AG08395 (cell line): ENCODE data around the gene ENTPD1.
A peak's percentile ranks its signal among the peaks of the same experiment; 100 is the strongest.
"Not testable (repeated sequence)": the region's sequence is repeated elsewhere in the genome, so short reads cannot be mapped to it uniquely, and the experiment has no call there.

Experiments
- DNase-seq: peaks from one replicate; pipeline ENCODE4 v3.0.0; 2012; ENCODE audit warnings: mixed read lengths, low spot score

The ENTPD1 gene

DNA sequence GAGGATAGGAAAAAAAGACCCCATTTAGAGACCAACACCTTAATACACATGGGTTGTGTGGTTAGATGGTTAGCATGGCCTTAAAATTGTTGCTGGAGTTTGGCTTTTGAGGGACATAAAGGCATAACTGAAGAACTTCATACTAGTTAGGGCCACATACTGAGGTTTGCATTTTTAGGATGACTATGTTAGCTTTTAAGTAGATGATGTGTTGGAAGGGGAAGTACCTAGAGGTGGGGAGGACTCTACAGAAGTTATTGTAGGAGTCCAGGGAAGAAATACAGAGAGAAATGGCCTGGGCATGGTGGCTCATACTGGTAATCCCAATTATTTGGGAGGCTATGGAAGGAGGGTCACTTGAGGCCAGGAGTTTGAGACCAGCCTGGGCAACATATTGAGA lies 40.5 kb downstream of the ENTPD1 start:
- no peak for DNase-seq

- DNase-seq: no peak
These were observed 42.3 kb downstream of the ENTPD1 start for GRCh38 chr10:95798096-95798855.

DNA sequence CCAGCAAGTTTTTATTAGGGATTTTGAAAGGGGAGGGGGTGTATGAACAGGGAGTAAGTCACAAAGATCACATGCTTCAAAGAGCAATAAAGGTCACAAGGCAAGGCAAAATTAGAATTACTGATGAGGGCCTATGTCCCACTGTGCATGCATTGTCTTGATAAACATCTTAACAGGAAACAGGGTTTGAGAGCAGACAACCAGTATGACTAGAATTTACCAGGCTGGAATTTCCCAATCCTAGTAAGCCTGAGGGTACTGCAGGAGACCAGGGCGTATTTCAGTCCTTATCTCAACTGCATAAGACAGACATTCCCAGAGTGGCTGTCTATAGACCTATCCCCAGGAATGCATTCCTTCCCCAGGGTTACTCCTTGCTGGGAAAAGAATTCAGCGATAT lies 44.3 kb downstream of the ENTPD1 start:
- DNase-seq: not testable (repeated sequence)

GRCh38 chr10:95806687-95807380 lies 50.9 kb downstream of the ENTPD1 start:
- DNase-seq: not testable (repeated sequence)

DNA sequence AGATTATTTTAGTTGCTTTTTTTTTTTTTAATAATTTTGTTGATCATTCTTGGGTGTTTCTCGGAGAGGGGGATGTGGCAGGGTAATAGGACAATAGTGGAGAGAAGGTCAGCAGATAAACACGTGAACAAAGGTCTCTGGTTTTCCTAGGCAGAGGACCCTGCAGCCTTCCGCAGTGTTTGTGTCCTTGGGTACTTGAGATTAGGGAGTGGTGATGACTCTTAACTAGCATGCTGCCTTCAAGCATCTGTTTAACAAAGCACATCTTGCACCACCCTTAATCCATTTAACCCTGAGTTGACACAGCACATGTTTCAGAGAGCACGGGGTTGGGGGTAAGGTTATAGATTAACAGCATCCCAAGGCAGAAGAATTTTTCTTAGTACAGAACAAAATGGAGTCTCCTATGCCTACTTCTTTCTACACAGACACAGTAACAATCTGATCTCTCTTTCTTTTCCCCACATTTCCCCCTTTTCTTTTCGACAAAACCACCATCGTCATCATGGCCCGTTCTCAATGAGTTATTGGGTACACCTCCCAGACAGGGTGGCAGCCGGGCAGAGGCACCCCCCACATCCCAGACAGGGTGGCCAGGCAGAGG lies 52.8 kb downstream of the ENTPD1 start:
- not testable (repeated sequence) for DNase-seq

- DNase-seq: no peak
These were observed 53.6 kb downstream of the ENTPD1 start for GRCh38 chr10:95809370-95810197.

- DNase-seq: no peak
These were observed 54.4 kb downstream of the ENTPD1 start for GRCh38 chr10:95810198-95810976.

DNA sequence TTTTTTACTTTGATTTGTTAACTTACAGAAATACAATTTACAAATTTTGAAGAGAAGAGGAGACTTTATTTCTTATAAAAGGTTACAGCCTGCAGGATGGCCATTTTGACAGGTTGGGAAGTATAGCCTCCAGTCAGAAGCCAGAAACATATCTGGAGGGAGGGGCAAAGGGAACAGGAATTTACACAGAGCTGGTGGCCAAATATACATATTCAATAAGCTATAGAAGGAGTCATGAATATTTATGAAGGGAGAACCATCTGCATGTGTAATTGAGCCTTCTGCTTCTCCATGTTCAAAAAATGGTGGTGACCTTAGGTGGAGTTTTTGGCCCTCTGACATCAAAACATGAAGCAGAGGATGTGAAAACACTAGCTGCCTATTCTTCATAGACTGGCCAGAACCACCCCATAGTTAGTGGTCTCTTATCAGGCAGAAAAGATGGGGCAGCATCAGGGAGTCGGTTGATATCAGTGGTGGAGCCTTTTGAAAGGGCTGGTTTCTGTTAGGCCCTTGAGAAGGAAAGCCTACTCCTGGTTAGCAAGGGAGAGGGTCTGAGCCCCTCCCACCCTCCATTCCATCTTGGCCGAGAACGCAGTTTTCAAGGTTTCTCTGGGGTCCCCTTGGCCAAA lies 57.2 kb downstream of the ENTPD1 start:
- DNase-seq: no peak

GRCh38 chr10:95814011-95814727 lies 58.2 kb downstream of the ENTPD1 start:
- DNase-seq: peak; percentile 77

GRCh38 chr10:95815133-95815532 lies 59.2 kb downstream of the ENTPD1 start:
- no peak for DNase-seq

- DNase-seq: no peak
These were observed 59.8 kb downstream of the ENTPD1 start for GRCh38 chr10:95815701-95816240.

GRCh38 chr10:95818010-95818409 lies 62.0 kb downstream of the ENTPD1 start:
- no peak for DNase-seq

DNA sequence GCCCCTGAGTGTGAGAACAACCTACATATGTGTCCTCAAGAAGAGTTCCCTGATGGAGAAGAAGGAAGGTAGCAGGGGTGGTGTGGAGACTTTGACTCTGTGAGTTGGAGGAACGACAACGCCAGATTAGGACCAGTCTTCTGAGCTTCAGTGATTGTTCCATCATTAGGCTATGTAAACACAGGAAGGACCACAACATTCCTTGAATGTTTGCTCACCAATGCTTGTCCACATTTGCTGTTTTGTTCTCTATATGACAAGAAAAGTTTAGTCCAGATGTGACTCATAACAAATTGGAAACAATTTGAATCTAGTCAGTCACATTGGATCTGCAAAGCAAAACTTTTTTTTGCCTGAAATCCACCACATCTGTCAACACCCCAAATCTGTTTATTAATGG lies 62.7 kb downstream of the ENTPD1 start:
- DNase-seq: peak; percentile 62

- no peak for DNase-seq
These were observed 63.8 kb downstream of the ENTPD1 start for GRCh38 chr10:95819620-95820329.

DNA sequence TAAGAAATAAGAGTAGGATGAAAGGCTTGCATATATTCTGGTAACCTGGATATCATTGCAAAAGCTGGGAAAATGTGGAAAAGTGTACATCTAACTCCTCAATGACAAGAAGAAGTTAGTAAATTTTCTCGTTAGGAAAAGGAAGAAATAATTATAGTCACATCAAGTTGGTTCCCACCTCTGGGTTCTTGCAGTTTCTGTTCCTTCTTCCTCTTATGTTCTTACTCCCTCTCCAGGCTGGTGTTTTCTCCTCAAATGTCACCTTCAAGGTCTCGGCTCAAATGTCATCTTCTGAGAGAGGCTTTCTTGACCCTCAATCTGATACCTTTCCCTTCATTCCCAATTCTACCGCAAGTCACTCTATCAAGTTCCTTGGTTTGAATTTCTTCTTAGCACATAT lies 64.4 kb downstream of the ENTPD1 start:
- DNase-seq: no peak

DNA sequence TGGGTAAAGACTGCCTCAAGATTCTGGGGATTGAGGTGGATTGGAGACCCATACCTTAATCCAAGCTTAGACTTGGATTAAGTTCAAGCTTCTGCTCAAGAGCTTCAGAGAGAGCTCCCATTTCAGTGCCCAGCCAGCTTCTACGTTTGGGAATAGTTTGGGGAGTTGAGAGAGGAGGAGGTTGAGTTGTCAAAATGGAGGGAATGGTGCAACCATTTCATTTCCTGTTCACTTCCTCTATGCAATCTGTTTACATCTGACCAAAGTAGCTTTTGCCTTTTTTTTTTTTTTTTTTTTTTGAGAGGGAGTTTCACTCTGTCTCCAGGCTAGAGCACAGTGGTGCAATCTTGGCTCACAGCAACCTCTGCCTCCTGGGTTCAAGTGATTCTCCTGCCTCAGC lies 65.8 kb downstream of the ENTPD1 start:
- no peak for DNase-seq

GRCh38 chr10:95830044-95830443 lies 74.1 kb downstream of the ENTPD1 start:
- no peak for DNase-seq

- no peak for DNase-seq
These were observed 75.1 kb downstream of the ENTPD1 start for GRCh38 chr10:95831076-95831475.

- DNase-seq: no peak
These were observed 75.6 kb downstream of the ENTPD1 start for GRCh38 chr10:95831515-95831914.
